Measurements from ENCODE around the gene UBE3D. TPM values are rescaled to one million over a fixed set of nuclear protein-coding genes. Genes with fewer than 3 reads are reported as not detected.

Gene UBE3D
- total RNA-seq, 1 experiment from 2014 or later: 10.9 TPM

- CTCF ChIA-PET: no interaction called here
- DNase-seq: no peak
- no TSS peak for BruUV-seq (replicated peaks)
These were observed 190.0 kb downstream of the UBE3D start for GRCh38 chr6:82875573-82876185.

GRCh38 chr6:82874867-82875266 lies 190.8 kb downstream of the UBE3D start:
- no peaks in the 10 kb centered on the region for H3K27me3 ChIP-seq (replicated peaks; ENCODE audit: control insufficient read depth, insufficient read depth, low read length)

More at GRCh38 chr6:82875573-82876185, 190.0 kb downstream of the UBE3D start:
- H3K27me3 Mint-ChIP-seq (ENCODE audit: insufficient read depth, unreplicated experiment): no peaks in the 10 kb centered on the region
- TF ChIP-seq CTCF (IDR thresholded peaks at IDR 0.05; ENCODE audit: insufficient read depth in 1 of 2, low read depth in 1 of 2, low read length in 1 of 2, severe bottlenecking in 1 of 2, unreplicated experiment in 1 of 2): no peak
- Histone ChIP-seq H3K36me3 (ENCODE audit: control insufficient read depth, insufficient read depth, low read length) (no peaks in the 10 kb centered on the region), H3K4me1 (no peaks in the 10 kb centered on the region), H3K9me3 (no peaks in the 10 kb centered on the region), H3K4me3 (ENCODE audit: low read depth, low read length) (no peak overlapping the region), H3K27me3 (replicated peaks; ENCODE audit: control insufficient read depth, insufficient read depth, low read length) (no peaks in the 10 kb centered on the region)
- POLR2A ChIA-PET: no interaction called here
- no peaks in the 10 kb centered on the region for H3K9me3 Mint-ChIP-seq (ENCODE audit: unreplicated experiment)
- H3K4me1 Mint-ChIP-seq (ENCODE audit: low read depth, unreplicated experiment): no peaks in the 10 kb centered on the region
- intact Hi-C loops (cut with micrococcal nuclease; ENCODE audit: unreplicated experiment): no loop called here
- H3K36me3 Mint-ChIP-seq (ENCODE audit: insufficient read depth, unreplicated experiment): no peaks in the 10 kb centered on the region
- H3K27ac Mint-ChIP-seq (ENCODE audit: unreplicated experiment): no peak overlapping the region
- no peak overlapping the region for H3K4me3 Mint-ChIP-seq (ENCODE audit: unreplicated experiment)

GRCh38 chr6:82872185-82872584 lies 193.5 kb downstream of the UBE3D start:
- no peaks in the 10 kb centered on the region for H3K36me3 ChIP-seq (ENCODE audit: control insufficient read depth, insufficient read depth, low read length)

More at GRCh38 chr6:82874867-82875266, 190.8 kb downstream of the UBE3D start:
- H3K4me3 ChIP-seq (ENCODE audit: low read depth, low read length): no peak overlapping the region
- Mint-ChIP-seq H3K27ac (ENCODE audit: unreplicated experiment) (no peak overlapping the region), H3K36me3 (ENCODE audit: insufficient read depth, unreplicated experiment) (no peaks in the 10 kb centered on the region), H3K4me1 (ENCODE audit: low read depth, unreplicated experiment) (no peaks in the 10 kb centered on the region), H3K27me3 (ENCODE audit: insufficient read depth, unreplicated experiment) (no peaks in the 10 kb centered on the region), H3K9me3 (ENCODE audit: unreplicated experiment) (no peaks in the 10 kb centered on the region), H3K4me3 (ENCODE audit: unreplicated experiment) (no peak overlapping the region)
- ChIA-PET POLR2A (no interaction called here), CTCF (no interaction called here)
- H3K36me3 ChIP-seq (ENCODE audit: control insufficient read depth, insufficient read depth, low read length): no peaks in the 10 kb centered on the region
- TF ChIP-seq CTCF (IDR thresholded peaks at IDR 0.05; ENCODE audit: insufficient read depth in 1 of 2, low read depth in 1 of 2, low read length in 1 of 2, severe bottlenecking in 1 of 2, unreplicated experiment in 1 of 2): no peak
- no peaks in the 10 kb centered on the region for H3K9me3 ChIP-seq
- no peaks in the 10 kb centered on the region for H3K4me1 ChIP-seq
- intact Hi-C loops (cut with micrococcal nuclease; ENCODE audit: unreplicated experiment): no loop called here
- DNase-seq: no peak
- no TSS peak for BruUV-seq (replicated peaks)

More at GRCh38 chr6:82872185-82872584, 193.5 kb downstream of the UBE3D start:
- Mint-ChIP-seq H3K36me3 (ENCODE audit: insufficient read depth, unreplicated experiment) (no peaks in the 10 kb centered on the region), H3K4me1 (ENCODE audit: low read depth, unreplicated experiment) (no peaks in the 10 kb centered on the region), H3K9me3 (ENCODE audit: unreplicated experiment) (no peaks in the 10 kb centered on the region), H3K27me3 (ENCODE audit: insufficient read depth, unreplicated experiment) (no peaks in the 10 kb centered on the region), H3K4me3 (ENCODE audit: unreplicated experiment) (no peak overlapping the region), H3K27ac (ENCODE audit: unreplicated experiment) (no peak overlapping the region)
- DNase-seq: no peak
- no peaks in the 10 kb centered on the region for H3K27me3 ChIP-seq (replicated peaks; ENCODE audit: control insufficient read depth, insufficient read depth, low read length)
- ChIA-PET POLR2A (no interaction called here), CTCF (no interaction called here)
- intact Hi-C loops (cut with micrococcal nuclease; ENCODE audit: unreplicated experiment): no loop called here
- BruUV-seq (replicated peaks): no TSS peak
- no peak overlapping the region for H3K4me3 ChIP-seq (ENCODE audit: low read depth, low read length)
- no peak for TF ChIP-seq CTCF (IDR thresholded peaks at IDR 0.05; ENCODE audit: insufficient read depth in 1 of 2, low read depth in 1 of 2, low read length in 1 of 2, severe bottlenecking in 1 of 2, unreplicated experiment in 1 of 2)
- H3K4me1 ChIP-seq: no peaks in the 10 kb centered on the region
- H3K9me3 ChIP-seq: no peaks in the 10 kb centered on the region

All from Caco-2 (cell line).